ENCODE results near the gene FSTL3.
"Not testable (repeated sequence)": the region's sequence is repeated elsewhere in the genome, so short reads cannot be mapped to it uniquely, and the experiment has no call there.

Gene FSTL3

GRCh38 chr19:688992-689391 is 12.8 kb downstream of the FSTL3 start:
- no peak for TF ChIP-seq CTCF (IDR thresholded peaks at IDR 0.05; ENCODE audit: insufficient read depth, missing control alignments)
- DNase-seq (ENCODE audit: insufficient read length, low spot score) = no peak
- FAIRE-seq = no peak

DNA sequence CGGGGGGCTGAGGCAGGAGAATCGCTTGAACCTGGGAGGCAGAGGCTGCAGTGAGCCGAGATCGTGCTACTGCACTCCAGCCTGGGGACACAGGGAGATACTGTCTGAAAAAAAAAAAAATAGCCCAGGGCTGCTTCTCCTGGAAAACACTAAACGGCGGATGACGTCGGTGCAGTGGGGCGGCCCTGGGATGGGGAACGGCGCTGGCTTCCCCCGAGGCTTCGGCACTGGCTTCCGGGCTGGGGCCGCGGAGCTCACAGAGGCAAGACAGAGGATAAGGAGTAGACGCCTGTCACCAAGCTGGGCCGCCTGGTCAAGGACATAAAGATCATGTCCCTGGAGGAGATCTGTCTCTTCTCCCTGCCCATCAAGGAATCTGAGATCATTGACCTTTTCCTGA is 14.0 kb downstream of the FSTL3 start:
- no peak for FAIRE-seq
- DNase-seq (ENCODE audit: insufficient read length, low spot score) = no peak
- no peak for TF ChIP-seq CTCF (IDR thresholded peaks at IDR 0.05; ENCODE audit: insufficient read depth, missing control alignments)

GRCh38 chr19:694481-695351 is 18.5 kb downstream of the FSTL3 start:
- TF ChIP-seq CTCF (IDR thresholded peaks at IDR 0.05; ENCODE audit: insufficient read depth, missing control alignments) = no peak
- DNase-seq (ENCODE audit: insufficient read length, low spot score) (no peak), FAIRE-seq (no peak)

GRCh38 chr19:695352-695949 is 19.3 kb downstream of the FSTL3 start, which contains the start of gene PRSS57:
TSS of gene PRSS57 (minus strand) at chr19:695452. CDS start at chr19:695430, 22 bp downstream.
- no peak for DNase-seq (ENCODE audit: insufficient read length, low spot score)
- no peak for TF ChIP-seq CTCF (IDR thresholded peaks at IDR 0.05; ENCODE audit: insufficient read depth, missing control alignments)

DNA sequence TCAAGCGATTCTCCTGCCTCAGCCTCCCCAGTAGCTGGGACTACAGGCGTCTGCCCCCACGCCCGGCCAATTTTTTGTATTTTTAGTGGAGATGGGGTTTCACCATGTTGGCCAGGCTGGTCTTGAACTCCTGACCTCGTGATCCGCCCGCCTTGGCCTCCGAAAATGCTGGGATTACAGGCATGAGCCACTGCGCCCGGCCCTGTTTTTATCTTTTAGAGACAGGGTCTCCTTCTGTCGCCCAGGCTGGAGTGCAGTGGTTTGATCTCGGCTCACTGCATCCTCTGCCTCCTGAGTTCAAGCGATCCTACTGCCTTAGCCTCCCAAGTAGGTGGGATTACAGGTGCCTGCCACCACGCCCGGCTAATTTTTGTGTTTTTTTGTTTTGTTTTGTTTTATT is 22.3 kb downstream of the FSTL3 start:
- not testable (repeated sequence) for FAIRE-seq

More at GRCh38 chr19:695352-695949, 19.3 kb downstream of the FSTL3 start, which contains the start of gene PRSS57:
- FAIRE-seq = no peak

GRCh38 chr19:699885-700284 is 23.7 kb downstream of the FSTL3 start:
- FAIRE-seq; DNase-seq (ENCODE audit: insufficient read length, low spot score): not testable (repeated sequence)

More for the DNA sequence above, 22.3 kb downstream of the FSTL3 start:
- not testable (repeated sequence) for DNase-seq (ENCODE audit: insufficient read length, low spot score)

- DNase-seq (ENCODE audit: insufficient read length, low spot score); FAIRE-seq: not testable (repeated sequence)
Measured at GRCh38 chr19:702847-703246, 26.7 kb downstream of the FSTL3 start.

DNA sequence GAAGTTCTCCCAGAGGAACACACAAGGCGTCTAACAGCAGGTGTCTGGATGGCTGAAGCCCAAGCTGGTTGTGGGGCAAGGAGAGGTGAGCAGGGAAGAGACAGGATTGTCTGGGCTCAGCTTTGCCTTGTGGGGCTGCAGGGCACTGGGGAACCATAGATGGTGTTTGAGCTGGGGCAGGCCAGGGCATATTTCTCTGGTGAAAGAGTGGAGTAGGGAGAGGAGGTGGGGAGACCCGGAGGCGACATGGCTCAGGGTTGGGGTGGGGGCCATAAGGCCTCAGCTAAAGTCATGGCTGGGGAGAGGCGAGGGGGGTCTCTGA is 27.1 kb downstream of the FSTL3 start:
- FAIRE-seq (no peak), DNase-seq (ENCODE audit: insufficient read length, low spot score) (no peak)
- no peak for TF ChIP-seq CTCF (IDR thresholded peaks at IDR 0.05; ENCODE audit: insufficient read depth, missing control alignments)
